NOMO-1 treated with dmso at 0.1 percent for 144 hours (cell line): ENCODE measurements around the gene KCNMB4.

Source experiments
- DNase-seq: peaks from one replicate; lab custom pipeline; 2025; ENCODE audit not compliant: unreplicated experiment; lab: John Stamatoyannopoulos, UW

The KCNMB4 gene

DNA sequence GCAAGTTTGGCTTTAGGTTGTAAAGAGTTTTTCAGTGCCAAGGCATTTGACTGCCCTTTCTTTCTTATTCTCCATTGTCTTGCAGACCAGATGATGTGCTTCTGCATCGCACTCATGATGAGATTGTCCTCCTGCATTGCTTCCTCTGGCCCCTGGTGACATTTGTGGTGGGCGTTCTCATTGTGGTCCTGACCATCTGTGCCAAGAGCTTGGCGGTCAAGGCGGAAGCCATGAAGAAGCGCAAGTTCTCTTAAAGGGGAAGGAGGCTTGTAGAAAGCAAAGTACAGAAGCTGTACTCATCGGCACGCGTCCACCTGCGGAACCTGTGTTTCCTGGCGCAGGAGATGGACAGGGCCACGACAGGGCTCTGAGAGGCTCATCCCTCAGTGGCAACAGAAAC lies 64.3 kb downstream of the KCNMB4 start:
- peak; percentile 26 for DNase-seq

- no peak for DNase-seq
Observed at GRCh38 chr12:70436836-70437235, 70.7 kb downstream of the KCNMB4 start.

DNA sequence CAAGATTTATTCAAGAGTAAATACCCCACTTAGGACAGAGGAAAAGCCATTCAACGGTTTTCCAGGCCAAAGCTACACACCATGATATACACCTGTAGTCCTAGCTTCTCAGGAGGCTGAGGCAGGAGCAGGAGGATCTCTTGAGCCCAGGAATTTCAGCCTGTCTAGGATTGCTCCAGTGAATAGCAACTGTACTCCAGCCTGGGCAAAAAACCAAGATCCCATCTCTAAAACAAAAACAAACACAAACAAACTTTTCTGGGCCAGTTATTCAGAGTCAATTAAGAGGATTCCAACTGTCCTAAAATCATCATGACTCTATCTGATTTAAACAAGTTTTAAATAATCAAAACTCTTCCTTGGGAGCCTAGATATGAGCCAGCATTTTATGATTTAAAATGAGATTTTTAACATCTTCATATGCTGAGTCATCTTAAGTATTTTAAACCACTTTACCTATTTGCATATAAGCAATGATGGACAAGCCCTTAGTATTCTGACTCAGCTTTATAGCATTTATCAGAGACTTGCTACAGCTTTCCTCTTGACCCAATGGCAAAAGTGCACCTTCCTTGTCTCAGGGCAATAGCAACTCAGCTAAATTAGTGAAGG lies 77.1 kb downstream of the KCNMB4 start:
- DNase-seq, result no peak

DNA sequence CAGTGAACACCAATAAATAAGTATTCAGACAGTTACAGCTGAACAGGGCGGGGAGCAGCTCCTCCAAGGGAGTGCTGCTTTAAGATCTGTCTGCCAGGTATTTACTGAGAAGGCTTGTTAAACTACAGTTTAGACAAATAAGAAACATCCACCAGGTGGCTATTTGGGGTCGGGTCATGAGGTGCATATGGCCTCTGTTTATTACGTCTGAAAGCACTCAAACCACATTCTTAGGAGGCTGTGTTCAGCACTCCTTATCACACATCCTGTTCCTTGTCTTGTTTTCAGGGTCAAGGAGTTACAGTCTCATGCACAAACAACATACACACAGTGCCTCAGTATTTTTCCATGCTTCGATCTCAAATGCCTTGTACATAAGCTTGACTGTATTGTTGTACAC lies 78.8 kb downstream of the KCNMB4 start:
- no peak for DNase-seq

DNA sequence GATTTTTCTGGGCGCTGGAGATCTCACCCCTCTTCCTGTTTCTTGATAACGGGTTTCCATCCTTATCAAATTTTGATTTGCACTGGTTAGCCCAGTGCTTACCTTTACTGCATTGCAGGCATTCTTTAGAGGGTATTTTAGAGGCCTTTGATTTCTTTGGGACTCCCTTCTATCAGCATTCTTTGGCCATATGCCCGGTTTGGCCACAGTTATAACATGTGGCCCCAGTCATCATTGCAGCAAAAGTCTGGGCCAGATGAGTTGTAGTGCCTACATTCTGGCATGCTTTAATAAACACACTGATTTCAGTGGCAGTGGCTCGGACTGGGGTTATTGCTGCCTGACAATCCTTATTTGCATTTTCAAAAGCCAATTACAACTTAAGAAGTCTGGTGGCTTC lies 82.3 kb downstream of the KCNMB4 start:
- DNase-seq, result no peak

GRCh38 chr12:70449074-70449752 lies 83.1 kb downstream of the KCNMB4 start:
- DNase-seq, result no peak

DNA sequence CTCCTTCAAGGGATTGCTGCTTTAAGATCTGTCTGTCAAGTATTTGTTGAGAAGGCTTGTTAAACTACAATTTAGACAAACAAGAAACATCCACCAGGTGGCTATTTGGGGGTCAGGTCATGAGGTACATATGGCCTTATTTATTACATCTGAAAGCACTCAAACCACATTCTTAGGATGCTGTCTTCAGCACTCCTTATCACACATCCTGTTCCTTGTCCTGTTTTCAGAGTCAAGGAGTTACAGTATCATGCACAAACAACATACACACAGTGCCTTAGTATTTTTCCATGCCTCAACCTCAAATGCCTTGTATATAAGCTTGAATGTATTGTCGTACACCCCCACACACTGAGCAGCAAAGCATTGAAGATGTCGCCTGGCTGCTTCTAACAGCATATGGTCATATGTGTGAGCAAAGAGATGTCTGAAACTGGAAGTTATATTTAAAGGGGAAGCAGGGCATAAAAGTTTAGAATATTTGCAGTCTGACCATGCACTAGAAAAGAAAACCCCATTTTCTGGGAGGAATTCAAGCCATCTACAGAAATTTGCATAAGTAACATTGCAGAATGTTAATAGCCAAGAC lies 83.8 kb downstream of the KCNMB4 start:
- DNase-seq, result no peak

DNA sequence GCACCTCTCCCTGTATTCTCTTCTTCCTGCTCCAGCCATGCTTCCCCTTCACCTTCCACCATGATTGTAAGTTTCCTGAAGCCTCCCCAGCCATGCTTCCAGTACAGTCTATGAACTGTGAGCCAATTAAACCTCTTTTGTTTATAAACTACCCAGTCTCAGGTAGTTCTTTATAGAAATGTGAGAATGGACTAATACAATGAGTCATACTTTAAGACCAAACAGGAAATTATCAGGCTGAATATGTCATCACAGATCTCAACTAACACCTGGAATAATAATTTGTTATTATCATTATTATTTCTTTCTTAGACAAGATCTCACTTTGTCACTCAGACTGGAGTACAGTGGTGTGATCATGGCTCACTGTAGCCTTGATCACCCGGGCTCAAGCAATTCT lies 85.4 kb downstream of the KCNMB4 start:
- DNase-seq, result no peak

DNA sequence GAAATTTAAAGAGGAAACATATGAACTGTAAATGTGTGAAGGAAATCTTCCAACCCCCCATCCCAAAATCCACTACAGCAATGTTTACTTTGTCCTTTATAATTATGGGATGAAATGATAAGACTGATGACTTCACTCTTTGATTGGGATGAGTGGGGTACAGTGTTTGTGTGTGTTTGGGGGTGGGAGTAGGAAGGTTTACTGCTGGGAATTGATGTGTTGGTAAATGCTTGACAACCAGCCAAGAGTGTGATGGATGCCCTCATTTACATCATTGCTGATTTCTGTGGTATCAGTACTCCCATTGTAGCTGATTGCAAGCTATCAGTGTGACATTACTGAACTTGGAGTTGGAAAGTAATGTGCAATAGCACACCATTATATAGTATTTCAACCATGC lies 90.9 kb downstream of the KCNMB4 start:
- no peak for DNase-seq

DNA sequence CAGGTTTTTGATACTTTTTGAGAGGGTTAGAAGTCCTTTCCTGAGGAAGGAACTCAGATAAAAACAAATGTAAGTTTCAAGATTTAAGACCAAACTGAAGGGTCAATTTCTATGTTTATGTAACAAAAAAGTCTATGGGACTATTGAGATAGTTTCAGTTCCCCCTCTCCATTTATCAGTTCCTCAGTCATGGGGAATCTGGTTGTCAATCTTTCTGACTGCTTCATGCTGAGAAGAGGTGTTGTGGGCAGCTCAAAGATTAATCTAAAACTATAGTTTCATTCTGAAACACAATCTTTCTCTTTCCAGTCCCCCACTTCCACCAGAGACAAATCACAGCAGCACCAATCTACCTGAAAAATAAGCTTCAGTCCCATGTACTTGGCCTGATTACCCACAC lies 93.7 kb downstream of the KCNMB4 start:
- DNase-seq, result peak; percentile 17

DNA sequence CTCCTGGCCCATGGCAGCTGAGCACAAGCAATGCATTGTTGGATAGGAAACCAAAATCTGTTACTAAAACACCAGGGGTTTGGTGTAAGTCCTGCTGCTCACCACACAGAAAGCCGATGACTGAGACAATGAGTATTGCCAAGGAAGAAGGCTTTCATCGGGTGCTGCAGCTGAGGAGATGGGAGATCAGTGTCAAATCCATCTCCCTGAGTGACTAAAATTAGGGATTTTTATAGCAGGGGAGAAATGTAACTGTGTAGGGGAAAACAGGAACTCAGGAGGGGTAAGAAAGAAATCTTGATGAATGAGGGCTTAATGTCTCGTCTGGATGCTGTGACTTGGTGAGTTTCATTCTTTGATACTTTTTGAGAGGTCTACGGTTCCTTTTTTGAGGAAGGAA lies 97.9 kb downstream of the KCNMB4 start:
- DNase-seq, result no peak

- no peak for DNase-seq
Observed at GRCh38 chr12:70466753-70467152, 100.7 kb downstream of the KCNMB4 start.

- no peak for DNase-seq
Observed at GRCh38 chr12:70467476-70467875, 101.4 kb downstream of the KCNMB4 start.

GRCh38 chr12:70467918-70468733 lies 102.0 kb downstream of the KCNMB4 start:
- peak; percentile 60 for DNase-seq

DNA sequence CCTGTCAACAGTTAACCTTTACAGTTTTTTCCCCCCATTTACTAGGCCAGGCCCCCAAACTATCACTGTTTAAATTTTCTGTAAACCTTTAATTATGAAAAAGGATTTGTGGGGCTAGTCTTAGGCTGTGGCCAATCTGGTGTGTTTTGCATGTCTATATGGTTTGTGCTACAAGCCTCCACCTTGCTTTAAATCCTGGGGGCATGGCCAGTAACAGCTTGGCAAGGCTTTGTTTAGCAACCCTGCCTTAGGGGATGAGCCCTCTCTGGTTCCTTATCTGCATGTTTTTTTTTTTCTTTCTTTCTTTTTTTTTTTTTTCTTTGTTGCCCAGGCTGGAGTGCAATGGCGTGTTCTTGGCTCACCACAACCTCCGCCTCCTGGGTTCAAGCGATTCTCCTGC lies 102.7 kb downstream of the KCNMB4 start:
- DNase-seq, result no peak

DNA sequence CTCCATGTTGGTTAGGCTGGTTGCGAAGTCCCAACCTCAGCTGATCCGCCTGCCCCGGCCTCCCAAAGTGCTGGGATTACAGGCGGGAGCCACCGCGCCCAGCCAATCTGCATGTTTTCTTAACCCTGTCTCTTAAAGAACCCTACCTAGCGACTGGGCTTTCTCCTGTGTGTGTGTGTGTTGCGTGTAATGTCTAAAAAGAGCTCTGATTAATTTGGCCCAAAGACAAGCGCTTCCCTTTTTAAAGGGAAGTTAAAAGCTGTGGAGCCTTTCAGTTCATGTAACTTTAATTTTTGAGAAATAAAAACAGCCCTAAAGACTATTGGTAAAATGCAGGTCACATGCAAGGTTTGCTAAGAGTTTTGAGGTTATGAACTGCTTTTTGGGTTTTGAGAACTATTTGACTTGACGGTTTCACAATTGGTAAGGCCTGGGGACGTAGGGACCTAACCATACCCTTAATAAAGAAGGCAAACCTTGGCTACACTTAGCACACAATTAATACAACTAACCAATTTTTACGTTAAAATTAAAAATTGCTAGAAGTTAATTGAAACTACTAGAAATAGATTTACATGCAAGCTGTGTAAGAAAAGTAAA lies 103.2 kb downstream of the KCNMB4 start:
- DNase-seq, result peak; percentile 93

GRCh38 chr12:70482764-70483163 lies 116.7 kb downstream of the KCNMB4 start:
- no peak for DNase-seq
